SJCRH30 (cell line): Measurements from ENCODE around the gene KPTN. TPM values are rescaled to one million over a fixed set of nuclear protein-coding genes. Genes with fewer than 3 reads are reported as not detected.

ENCODE experiments used
- DNase-seq, 2 experiments: peaks; one replicate each; pipeline ENCODE4 v3.0.0-alpha.2; 2015 to 2020
- H3K27ac ChIP-seq: fragments of 250-450 bp; sonication (Bioruptor Pico); 2 replicates; pipeline ENCODE4 v1.5.1; 2020; ENCODE audit warnings: mild to moderate bottlenecking, moderate library complexity
- H3K27me3 ChIP-seq: fragments of 250-450 bp; sonication (Bioruptor Pico); 2 replicates; pipeline ENCODE4 v1.5.1; 2020; ENCODE audit warnings: mild to moderate bottlenecking, moderate library complexity
- H3K36me3 ChIP-seq: fragments of 250-450 bp; sonication (Bioruptor Pico); 2 replicates; pipeline ENCODE4 v1.5.1; 2020; ENCODE audit warnings: mild to moderate bottlenecking, moderate library complexity
- H3K4me1 ChIP-seq: fragments of 250-450 bp; sonication (Bioruptor Pico); 2 replicates; pipeline ENCODE4 v1.5.1; 2020; ENCODE audit warnings: mild to moderate bottlenecking, moderate library complexity
- H3K4me3 ChIP-seq: fragments of 250-450 bp; sonication (Bioruptor Pico); 2 replicates; pipeline ENCODE4 v1.5.1; 2020; ENCODE audit warnings: mild to moderate bottlenecking, moderate library complexity
- H3K9me3 ChIP-seq: fragments of 250-450 bp; sonication (Bioruptor Pico); replicated peaks from 2 replicates; pipeline ENCODE4 v1.5.1; 2020; ENCODE audit warnings: mild to moderate bottlenecking, moderate library complexity
- total RNA-seq: library from RNA; depleted of rRNA; stranded (reverse); fragments of >200 nt; shearing (Covaris generic); gene quantifications from 2 replicates; pipeline ENCODE4 v1.2.3, GENCODE V29; 2014; rRNA removed

The KPTN gene
- 4.5 and 5.0 TPM in 2 replicates for total RNA-seq

- H3K36me3 ChIP-seq = no peaks in the 10 kb centered on the region; the same call in 1 of the 2 replicates
- H3K9me3 ChIP-seq = no peaks in the 10 kb centered on the region
- H3K27me3 ChIP-seq = no peaks in the 10 kb centered on the region
- peak within 1 kb of the TSS; percentile 75 for H3K4me3 ChIP-seq
- H3K27ac ChIP-seq = peak within 1 kb of the TSS; percentile 82
- DNase-seq = peak; percentile 92 to 94
- peaks cover 14% of the 10 kb centered on the region for H3K4me1 ChIP-seq
Observed at GRCh38 chr19:47483800-47484690, at the start of gene KPTN. Gene KPTN, minus strand, starts transcription at chr19:47484219. Its CDS starts 59 bp downstream, at chr19:47484160.

DNA sequence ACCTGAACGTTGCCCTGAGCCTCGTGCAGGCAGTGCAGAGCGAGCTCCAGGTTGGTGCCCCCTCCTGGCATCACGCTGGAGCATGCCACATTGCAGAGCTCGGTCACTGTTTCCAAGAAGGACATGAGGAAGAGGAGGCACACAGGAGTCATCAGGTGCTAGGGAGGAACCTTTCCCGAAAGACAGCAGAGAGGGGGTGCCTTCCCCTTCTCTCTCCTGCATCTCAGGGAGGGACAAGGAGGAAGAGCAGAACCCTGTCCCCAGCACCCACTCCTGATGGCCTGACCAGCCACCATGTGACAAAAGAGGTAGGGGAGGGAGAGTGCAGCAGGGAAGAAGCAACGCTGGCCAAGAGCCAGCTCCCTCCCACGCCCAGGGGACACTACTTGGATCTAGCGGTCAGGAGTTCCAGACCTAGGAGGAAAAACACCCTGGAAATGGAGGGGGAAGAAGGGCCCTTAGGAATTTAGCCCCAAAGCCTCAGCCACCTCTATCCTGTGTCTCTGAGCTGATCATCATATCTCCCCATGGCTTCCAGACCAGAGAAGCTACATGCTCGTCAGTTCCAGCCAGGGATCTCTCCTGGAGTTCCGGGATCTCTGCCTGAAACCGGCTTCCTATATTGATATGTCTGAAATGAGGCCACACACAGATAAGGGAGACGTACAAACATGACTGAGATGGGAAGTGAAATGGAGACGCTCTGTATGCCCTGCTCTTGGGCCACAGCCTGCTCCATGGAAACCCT, 47.8 kb upstream of the KPTN start:
- Histone ChIP-seq H3K36me3 (no peaks in the 10 kb centered on the region), H3K4me1 (no peaks in the 10 kb centered on the region), H3K27ac (no peak overlapping the region), H3K4me3 (no peak overlapping the region), H3K27me3 (peaks cover 7% of the 10 kb centered on the region; the same call in 1 of the 2 replicates), H3K9me3 (peaks cover 1% of the 10 kb centered on the region; the same call in 1 of the 2 replicates)
- DNase-seq = no peak

DNA sequence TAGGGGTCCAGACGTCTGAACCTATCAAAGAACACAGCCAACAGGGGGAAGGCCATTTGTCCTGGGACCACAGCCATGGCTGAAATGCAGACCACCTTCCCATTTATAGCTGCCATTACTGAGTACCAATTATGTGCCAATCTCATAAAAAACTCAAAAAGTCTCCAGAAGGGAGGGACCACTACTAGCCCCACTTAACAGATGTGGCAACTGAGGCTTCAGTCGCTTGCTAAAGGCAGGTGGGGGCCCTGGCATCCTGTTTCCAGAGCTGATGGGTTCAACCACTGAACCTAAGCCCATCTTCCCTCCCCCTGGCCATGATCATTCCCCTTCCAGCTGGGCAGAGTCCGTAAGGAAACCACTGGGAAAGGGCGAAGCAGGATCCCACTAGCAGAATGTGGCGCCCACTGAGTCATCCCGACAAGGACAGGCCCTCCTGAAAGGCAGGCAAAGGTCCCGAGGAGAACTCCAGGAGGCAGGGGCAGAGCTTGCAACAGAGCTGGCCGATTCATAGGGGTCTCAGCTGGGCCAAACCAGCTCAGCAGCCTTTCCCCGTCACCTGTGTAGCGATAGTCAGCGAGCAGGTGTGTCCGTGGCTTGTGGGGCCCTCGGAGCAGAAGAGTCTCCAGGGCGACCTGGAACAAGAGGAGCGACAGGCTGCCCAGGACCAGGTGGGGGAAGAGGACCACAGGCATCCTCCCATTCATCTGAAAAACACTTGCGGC, 45.2 kb upstream of the KPTN start:
- no peaks in the 10 kb centered on the region; the same call in 1 of the 2 replicates for H3K27me3 ChIP-seq

GRCh38 chr19:47526798-47527197, 42.8 kb upstream of the KPTN start:
- no peak overlapping the region for H3K4me3 ChIP-seq
- peaks cover 4% of the 10 kb centered on the region; the same call in 1 of the 2 replicates for H3K9me3 ChIP-seq
- no peaks in the 10 kb centered on the region; the same call in 1 of the 2 replicates for H3K27me3 ChIP-seq
- H3K27ac ChIP-seq = no peak overlapping the region
- no peaks in the 10 kb centered on the region for H3K4me1 ChIP-seq
- DNase-seq = no peak
- H3K36me3 ChIP-seq = no peaks in the 10 kb centered on the region

More for the DNA sequence above, 45.2 kb upstream of the KPTN start:
- DNase-seq = no peak
- Histone ChIP-seq H3K4me3 (no peak overlapping the region), H3K4me1 (no peaks in the 10 kb centered on the region), H3K27ac (no peak overlapping the region), H3K36me3 (no peaks in the 10 kb centered on the region), H3K9me3 (peaks cover 4% of the 10 kb centered on the region; the same call in 1 of the 2 replicates)

DNA sequence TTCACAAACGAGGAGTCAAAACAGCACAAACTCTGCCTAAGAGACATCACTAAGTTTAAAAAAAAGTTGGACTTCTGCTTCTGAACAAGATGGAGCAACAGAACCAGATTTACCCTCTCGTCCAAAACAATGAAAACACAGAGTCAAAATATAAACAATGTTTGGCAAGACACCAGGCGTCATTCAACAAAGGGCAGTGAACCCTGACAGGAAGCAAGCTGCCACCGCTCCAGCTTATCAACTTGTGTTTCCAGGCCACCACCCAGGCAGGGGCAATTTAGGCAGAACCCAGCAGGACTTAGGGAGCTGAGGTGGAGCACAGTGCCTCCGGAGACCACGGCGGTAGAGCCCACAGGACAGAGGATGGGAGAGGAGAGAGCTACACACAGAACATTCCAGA, 39.5 kb upstream of the KPTN start:
- H3K9me3 ChIP-seq = peaks cover 4% of the 10 kb centered on the region; the same call in 1 of the 2 replicates
- H3K27me3 ChIP-seq = no peaks in the 10 kb centered on the region
- no peak overlapping the region for H3K27ac ChIP-seq
- no peak overlapping the region for H3K4me3 ChIP-seq
- H3K4me1 ChIP-seq = peaks cover 21% of the 10 kb centered on the region
- H3K36me3 ChIP-seq = no peaks in the 10 kb centered on the region
- peak in 1 of 2 experiments; percentile 18 for DNase-seq

GRCh38 chr19:47521473-47522180, 37.6 kb upstream of the KPTN start:
- Histone ChIP-seq H3K27me3 (no peaks in the 10 kb centered on the region), H3K4me1 (peaks cover 26% of the 10 kb centered on the region), H3K27ac (no peak overlapping the region), H3K36me3 (no peaks in the 10 kb centered on the region), H3K4me3 (no peak overlapping the region), H3K9me3 (peaks cover 1% of the 10 kb centered on the region; the same call in 1 of the 2 replicates)
- no peak for DNase-seq

DNA sequence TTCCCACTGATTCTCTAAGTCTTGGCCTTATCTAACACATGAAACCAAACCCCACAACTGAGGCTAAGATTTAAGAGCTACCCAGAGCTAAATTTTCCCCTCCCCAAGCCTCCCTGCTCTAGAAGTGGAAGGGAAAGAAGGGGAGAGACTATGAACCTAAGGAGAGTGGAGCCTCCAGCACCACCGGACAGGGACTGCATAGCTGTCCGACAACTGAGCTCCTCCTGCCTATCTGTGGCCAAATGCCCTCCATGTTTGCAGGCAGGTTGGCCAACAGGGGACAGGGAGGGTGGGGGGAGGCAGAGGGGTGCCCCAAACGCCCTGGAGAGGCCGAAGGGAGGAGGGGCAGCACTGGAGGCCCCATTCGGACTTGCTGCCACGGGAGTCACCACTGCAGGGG, 36.8 kb upstream of the KPTN start:
- H3K27ac ChIP-seq = no peak overlapping the region
- no peaks in the 10 kb centered on the region for H3K9me3 ChIP-seq
- peaks cover 26% of the 10 kb centered on the region for H3K4me1 ChIP-seq
- DNase-seq = no peak
- no peaks in the 10 kb centered on the region for H3K36me3 ChIP-seq
- no peaks in the 10 kb centered on the region for H3K27me3 ChIP-seq
- no peak overlapping the region for H3K4me3 ChIP-seq

GRCh38 chr19:47520343-47520806, 36.4 kb upstream of the KPTN start:
- Histone ChIP-seq H3K4me1 (peaks cover 26% of the 10 kb centered on the region), H3K27ac (no peak overlapping the region), H3K27me3 (no peaks in the 10 kb centered on the region), H3K4me3 (no peak overlapping the region), H3K9me3 (no peaks in the 10 kb centered on the region), H3K36me3 (no peaks in the 10 kb centered on the region)
- DNase-seq = no peak

DNA sequence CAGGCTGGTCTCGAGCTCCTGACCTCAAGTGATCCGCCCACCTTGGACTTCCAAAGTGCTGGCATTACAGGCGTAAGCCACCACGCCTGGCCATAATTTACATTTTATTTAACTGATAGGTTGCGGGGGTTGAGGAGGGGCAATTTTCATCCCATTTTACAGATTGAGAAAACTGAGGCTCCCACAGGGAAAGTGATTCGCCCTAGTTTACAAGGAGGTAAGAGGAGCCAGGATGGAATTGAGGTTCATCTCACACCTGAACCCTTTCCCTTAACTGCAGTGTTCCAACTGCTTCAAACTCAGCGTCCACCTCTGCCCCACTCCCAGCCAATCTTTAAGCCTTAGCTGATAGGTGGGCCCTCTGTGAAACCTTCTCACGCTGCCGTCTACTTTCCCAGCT, 34.8 kb upstream of the KPTN start:
- Histone ChIP-seq H3K27me3 (no peaks in the 10 kb centered on the region), H3K4me3 (no peak overlapping the region), H3K27ac (no peak overlapping the region), H3K9me3 (no peaks in the 10 kb centered on the region), H3K4me1 (peaks cover 26% of the 10 kb centered on the region), H3K36me3 (no peaks in the 10 kb centered on the region)
- no peak for DNase-seq

- no peak overlapping the region for H3K27ac ChIP-seq
- DNase-seq = peak; percentile 94 to 97
- H3K36me3 ChIP-seq = no peaks in the 10 kb centered on the region
- H3K9me3 ChIP-seq = no peaks in the 10 kb centered on the region
- no peaks in the 10 kb centered on the region for H3K27me3 ChIP-seq
- no peak overlapping the region for H3K4me3 ChIP-seq
- H3K4me1 ChIP-seq = peaks cover 29% of the 10 kb centered on the region
Observed at GRCh38 chr19:47518139-47518538, 34.1 kb upstream of the KPTN start.

DNA sequence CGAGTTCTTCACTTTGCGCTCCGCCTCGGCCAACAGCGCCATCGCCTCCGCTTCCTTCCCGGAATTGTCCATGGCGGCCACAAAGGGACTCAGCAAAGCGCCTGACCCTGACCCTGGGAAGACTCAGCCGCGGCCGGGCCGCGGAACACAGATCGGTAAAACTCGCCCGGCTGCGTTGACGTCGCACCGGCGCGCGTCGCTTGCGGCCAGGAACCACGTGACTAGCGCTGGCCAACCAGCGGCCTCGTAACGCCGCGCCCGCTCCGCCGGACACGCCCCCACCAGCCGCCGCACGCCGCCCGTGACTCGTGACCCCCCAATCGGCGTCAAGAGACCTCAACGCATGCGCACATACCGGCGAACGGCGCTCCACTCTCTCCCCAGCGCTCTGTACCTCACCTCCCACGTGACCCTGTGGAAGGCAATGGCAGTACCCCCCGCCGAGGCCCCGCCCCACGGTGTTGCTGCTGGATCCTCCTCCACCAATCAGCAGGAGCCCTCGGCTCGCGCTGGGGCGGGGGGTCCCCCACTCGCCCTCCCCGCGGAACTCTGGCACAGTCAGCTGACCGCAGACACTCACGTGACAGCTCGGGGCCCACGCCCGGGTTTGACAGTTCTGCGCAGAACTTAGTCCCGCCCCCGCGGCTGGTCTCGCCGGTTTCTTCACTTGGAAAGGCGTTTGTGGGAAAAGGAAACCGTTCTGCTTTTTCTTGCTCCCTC, 31.0 kb upstream of the KPTN start, which contains the start of gene NAPA:
Gene NAPA (minus strand): TSS at position 195 of the 720 bp plus-strand sequence. CDS start 123 bp downstream, at position 72.
- no peaks in the 10 kb centered on the region for H3K27me3 ChIP-seq
- peaks cover 44% of the 10 kb centered on the region for H3K4me1 ChIP-seq
- H3K4me3 ChIP-seq = peak within 1 kb of the TSS; percentile 79
- no peaks in the 10 kb centered on the region for H3K9me3 ChIP-seq
- DNase-seq = peak; percentile 100
- no peaks in the 10 kb centered on the region for H3K36me3 ChIP-seq
- H3K27ac ChIP-seq = peak within 1 kb of the TSS; percentile 40

DNA sequence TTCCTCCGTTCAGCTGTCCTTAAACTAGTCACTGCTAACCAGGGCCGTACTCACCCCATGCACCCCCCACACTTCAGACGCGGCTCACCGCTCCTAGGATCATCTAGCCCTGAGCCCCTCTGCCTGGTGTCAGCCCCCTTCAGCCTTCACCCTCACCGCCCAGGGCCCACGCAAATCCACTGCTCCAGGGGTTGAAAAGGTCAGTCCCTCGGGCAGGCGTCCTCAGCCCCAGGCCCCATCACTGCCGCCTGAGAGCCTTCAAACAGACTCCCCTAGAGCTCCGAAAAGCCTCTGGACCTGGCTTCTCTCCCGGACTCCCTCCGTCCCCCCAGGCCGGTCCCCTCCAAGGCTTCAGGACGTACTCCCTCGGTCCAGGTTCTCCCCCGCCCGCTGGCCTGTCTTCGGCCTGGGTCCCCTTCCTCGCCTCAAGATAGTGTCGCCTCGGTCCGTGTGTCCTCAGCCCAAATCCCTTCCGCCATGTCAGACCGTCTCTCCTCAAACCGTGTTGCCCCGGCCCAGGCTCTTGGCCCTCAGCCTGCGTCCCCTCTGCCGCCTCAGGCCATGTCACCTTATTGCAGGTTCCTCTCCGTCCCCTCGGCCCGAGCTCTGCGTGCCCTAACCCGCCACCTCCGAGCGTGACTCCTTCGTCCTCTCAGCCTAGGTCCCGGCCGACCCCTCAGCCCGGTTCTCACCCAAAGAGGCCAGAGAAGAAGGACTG, 30.3 kb upstream of the KPTN start:
- Histone ChIP-seq H3K4me3 (peak overlapping the region; percentile 79), H3K36me3 (no peaks in the 10 kb centered on the region), H3K9me3 (no peaks in the 10 kb centered on the region), H3K4me1 (peaks cover 37% of the 10 kb centered on the region), H3K27ac (peak overlapping the region; percentile 40), H3K27me3 (no peaks in the 10 kb centered on the region)
- DNase-seq = no peak

DNA sequence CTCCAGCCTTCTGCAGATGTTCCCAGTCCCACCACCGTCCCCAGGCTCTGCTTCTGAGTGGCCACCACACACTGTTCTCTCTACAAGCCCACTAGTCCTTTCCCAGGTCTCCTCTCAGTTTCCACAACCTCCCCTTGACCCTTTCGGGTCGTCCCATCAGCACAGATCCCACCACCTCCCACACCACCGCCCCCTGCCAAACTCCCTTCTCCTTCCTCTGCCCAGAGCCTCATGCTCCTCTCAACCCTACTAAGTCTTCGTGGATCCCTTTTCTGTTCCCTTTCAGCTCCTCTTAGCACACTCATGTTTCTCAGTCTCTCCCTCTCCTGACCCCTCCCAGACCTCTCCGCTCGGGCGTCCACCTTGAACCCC, 28.9 kb upstream of the KPTN start:
- Histone ChIP-seq H3K4me3 (no peak overlapping the region), H3K9me3 (no peaks in the 10 kb centered on the region), H3K36me3 (no peaks in the 10 kb centered on the region), H3K27me3 (no peaks in the 10 kb centered on the region), H3K27ac (no peak overlapping the region), H3K4me1 (peaks cover 29% of the 10 kb centered on the region)
- peak in 1 of 2 experiments; percentile 3 for DNase-seq
